ENCODE results near the gene ZIC4.

DNA sequence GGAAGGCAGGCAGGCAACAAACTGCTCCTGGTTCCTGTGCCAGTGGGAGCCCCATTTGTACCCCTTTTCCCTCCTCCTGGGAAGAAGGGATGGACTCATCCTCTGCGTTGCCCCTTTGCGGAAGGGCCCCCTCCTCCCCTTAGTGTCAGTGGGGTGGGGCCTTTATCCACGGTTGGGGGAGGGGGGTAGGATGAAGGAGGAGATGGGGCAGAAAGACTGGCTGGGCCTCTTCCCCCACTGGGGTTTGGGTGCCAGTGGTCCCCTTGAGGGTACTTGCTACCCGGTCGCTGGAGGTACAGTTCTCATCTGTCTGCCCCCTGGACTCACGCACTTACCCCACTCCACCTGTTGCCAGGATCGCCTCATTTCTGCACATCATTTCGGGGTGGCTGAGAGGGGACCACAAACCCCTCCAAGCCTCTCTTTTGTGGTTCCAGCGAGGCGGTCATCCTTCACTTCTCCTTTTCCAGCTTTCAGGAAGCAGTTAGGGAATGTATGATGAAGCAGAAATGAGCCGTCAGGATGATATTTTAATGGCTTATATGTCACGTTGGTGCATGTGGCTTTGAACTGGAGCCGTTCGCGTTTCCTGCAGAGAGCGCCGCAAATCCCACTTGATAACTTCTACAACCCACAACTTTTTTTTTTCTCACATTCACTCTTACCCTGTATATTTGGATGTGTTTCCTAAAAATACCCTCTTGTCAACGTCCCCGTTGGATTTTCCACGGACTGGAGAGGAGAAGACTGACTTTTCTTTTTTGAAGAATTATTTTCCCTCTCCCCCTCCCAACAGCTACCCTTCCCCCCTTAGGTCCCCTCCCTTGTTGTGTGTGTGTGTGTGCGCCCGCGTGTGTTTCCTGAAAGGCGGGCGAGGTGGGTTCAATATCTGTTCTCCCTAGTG lies at the start of gene ZIC4:
- TF ChIP-seq, protein P1, sequence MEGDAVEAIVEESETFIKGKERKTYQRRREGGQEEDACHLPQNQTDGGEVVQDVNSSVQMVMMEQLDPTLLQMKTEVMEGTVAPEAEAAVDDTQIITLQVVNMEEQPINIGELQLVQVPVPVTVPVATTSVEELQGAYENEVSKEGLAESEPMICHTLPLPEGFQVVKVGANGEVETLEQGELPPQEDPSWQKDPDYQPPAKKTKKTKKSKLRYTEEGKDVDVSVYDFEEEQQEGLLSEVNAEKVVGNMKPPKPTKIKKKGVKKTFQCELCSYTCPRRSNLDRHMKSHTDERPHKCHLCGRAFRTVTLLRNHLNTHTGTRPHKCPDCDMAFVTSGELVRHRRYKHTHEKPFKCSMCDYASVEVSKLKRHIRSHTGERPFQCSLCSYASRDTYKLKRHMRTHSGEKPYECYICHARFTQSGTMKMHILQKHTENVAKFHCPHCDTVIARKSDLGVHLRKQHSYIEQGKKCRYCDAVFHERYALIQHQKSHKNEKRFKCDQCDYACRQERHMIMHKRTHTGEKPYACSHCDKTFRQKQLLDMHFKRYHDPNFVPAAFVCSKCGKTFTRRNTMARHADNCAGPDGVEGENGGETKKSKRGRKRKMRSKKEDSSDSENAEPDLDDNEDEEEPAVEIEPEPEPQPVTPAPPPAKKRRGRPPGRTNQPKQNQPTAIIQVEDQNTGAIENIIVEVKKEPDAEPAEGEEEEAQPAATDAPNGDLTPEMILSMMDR (conservative IDR thresholded peaks at IDR 0.05; ENCODE audit: low read depth in 2 of 2) = no peak
- TF ChIP-seq JUNB (IDR thresholded peaks at IDR 0.05; ENCODE audit: unreplicated experiment) (no peak), POLR2AphosphoS5 (IDR thresholded peaks at IDR 0.05; ENCODE audit: low read depth) (no peak), EZH2 (IDR thresholded peaks at IDR 0.05; ENCODE audit: low read depth, unreplicated experiment) (peak; percentile 79), CREB1 (CRISPR knock-in tag; IDR thresholded peaks at IDR 0.05; ENCODE audit: low read depth) (no peak), ZNF114 (CRISPR knock-in tag; IDR thresholded peaks at IDR 0.05) (no peak)

Data from GM23338 (cell line).